GM18858 (cell line): ENCODE data around the gene PPP6R3.
"Not testable (repeated sequence)": the region's sequence is repeated elsewhere in the genome, so short reads cannot be mapped to it uniquely, and the experiment has no call there.

Experiments used
- ATAC-seq: cut with Tn5 transposase; IDR thresholded peaks from one replicate; pipeline ENCODE4 v1.9.1; 2021; ENCODE audit not compliant: unreplicated experiment

PPP6R3 gene

GRCh38 chr11:68454767-68455166 lies 5.8 kb upstream of the PPP6R3 start:
- no peak for ATAC-seq

- no peak for ATAC-seq
These were observed 5.1 kb upstream of the PPP6R3 start for GRCh38 chr11:68455485-68455884.

GRCh38 chr11:68457216-68457897 lies 3.2 kb upstream of the PPP6R3 start:
- no peak for ATAC-seq

GRCh38 chr11:68457898-68458249 lies 2.7 kb upstream of the PPP6R3 start:
- ATAC-seq = no peak

- ATAC-seq = not testable (repeated sequence)
These were observed 2.2 kb upstream of the PPP6R3 start for GRCh38 chr11:68458340-68458739.

GRCh38 chr11:68459886-68460740 lies 439 bp upstream of the PPP6R3 start:
- ATAC-seq = peak; percentile 59

GRCh38 chr11:68461575-68461917 lies 994 bp downstream of the PPP6R3 start:
- ATAC-seq = no peak

GRCh38 chr11:68463714-68464113 lies 3.2 kb downstream of the PPP6R3 start:
- ATAC-seq = no peak

- no peak for ATAC-seq
These were observed 6.8 kb downstream of the PPP6R3 start for GRCh38 chr11:68467201-68467834.

- no peak for ATAC-seq
These were observed 7.8 kb downstream of the PPP6R3 start for GRCh38 chr11:68468217-68468828.

- ATAC-seq = no peak
These were observed 8.6 kb downstream of the PPP6R3 start for GRCh38 chr11:68469122-68469521.

GRCh38 chr11:68469642-68470041 lies 9.1 kb downstream of the PPP6R3 start:
- no peak for ATAC-seq

GRCh38 chr11:68470304-68470811 lies 9.8 kb downstream of the PPP6R3 start:
- no peak for ATAC-seq

- no peak for ATAC-seq
These were observed 11.1 kb downstream of the PPP6R3 start for GRCh38 chr11:68471360-68472340.

- ATAC-seq = no peak
These were observed 12.2 kb downstream of the PPP6R3 start for GRCh38 chr11:68472778-68473177.

GRCh38 chr11:68473693-68474092 lies 13.1 kb downstream of the PPP6R3 start:
- no peak for ATAC-seq

- not testable (repeated sequence) for ATAC-seq
These were observed 15.1 kb downstream of the PPP6R3 start for GRCh38 chr11:68475626-68476025.

GRCh38 chr11:68479390-68479789 lies 18.8 kb downstream of the PPP6R3 start:
- no peak for ATAC-seq

- ATAC-seq = no peak
These were observed 19.6 kb downstream of the PPP6R3 start for GRCh38 chr11:68480193-68480592.

- no peak for ATAC-seq
These were observed 20.4 kb downstream of the PPP6R3 start for GRCh38 chr11:68480852-68481510.
